IMR-90 (cell line): ENCODE results near the gene GRID1. TPM values are rescaled to one million over a fixed set of nuclear protein-coding genes. Genes with fewer than 3 reads are reported as not detected.

ENCODE experiments used
- ATAC-seq: fragments of 200-7000 bp; cut with Tn5 transposase; 2 replicates; pipeline ENCODE4 v1.9.1; 2020; ENCODE audit warnings: low read depth, mild to moderate bottlenecking, moderate library complexity
- BruUV-seq: library from RNA; stranded (reverse); fragments of 400-500 nt; replicated peaks from 2 replicates; lab custom pipeline; 2021; lab: Mats Ljungman, UMichigan
- CTCF ChIA-PET: fragments of 300-600 bp; formaldehyde crosslinking; extraction: SDS; loops from one replicate; lab custom pipeline; 2021; ENCODE audit warnings: antibody characterized with exemption; lab: Yijun Ruan, JAX
- POLR2A ChIA-PET: fragments of 300-600 bp; sonication (Branson Sonifier 250); formaldehyde crosslinking; loops from one replicate; lab custom pipeline; 2022; ENCODE audit warnings: antibody characterized with exemption; ENCODE audit not compliant: unreplicated experiment; lab: Charles Lee
- DNase-seq: peaks from one replicate; pipeline ENCODE4 v3.0.0; 2013
- H2AFZ ChIP-seq: replicated peaks from 2 replicates; pipeline ENCODE3; 2013; ENCODE audit warnings: low read length, mild to moderate bottlenecking; ENCODE audit not compliant: poor library complexity
- H2AK5ac ChIP-seq: 2 replicates; pipeline ENCODE4 v1.6.1; 2013; ENCODE audit warnings: low read depth, low read length, inconsistent platforms
- H2AK9ac ChIP-seq: replicated peaks from 2 replicates; pipeline ENCODE3; 2013; ENCODE audit warnings: mild to moderate bottlenecking, low read depth, low read length, moderate library complexity; ENCODE audit not compliant: poor library complexity
- H2BK120ac ChIP-seq: 2 replicates; pipeline ENCODE4 v1.6.1; 2013; ENCODE audit warnings: low read depth, low read length, inconsistent platforms
- H2BK15ac ChIP-seq: 3 replicates; pipeline ENCODE4 v1.6.1; 2013; ENCODE audit warnings: low read depth, low read length, inconsistent platforms
- H2BK20ac ChIP-seq: 2 replicates; pipeline ENCODE4 v1.6.1; 2013; ENCODE audit warnings: low read depth, mild to moderate bottlenecking, inconsistent platforms, low read length, moderate library complexity
- H2BK5ac ChIP-seq: 2 replicates; pipeline ENCODE4 v1.6.1; 2013; ENCODE audit warnings: mild to moderate bottlenecking, low read depth, low read length, inconsistent platforms; ENCODE audit not compliant: poor library complexity, severe bottlenecking
- H3K14ac ChIP-seq: replicated peaks from 2 replicates; pipeline ENCODE4 v1.6.1; 2013; ENCODE audit warnings: low read depth, low read length, inconsistent platforms
- H3K18ac ChIP-seq: 2 replicates; pipeline ENCODE4 v1.6.1; 2013; ENCODE audit warnings: low read depth, low read length, control low read depth
- H3K23ac ChIP-seq: 2 replicates; pipeline ENCODE4 v1.6.1; 2013; ENCODE audit warnings: low read depth, low read length, inconsistent platforms
- H3K27ac ChIP-seq: 2 replicates; pipeline ENCODE4 v1.5.1; 2013; ENCODE audit warnings: mild to moderate bottlenecking, control low read depth, low read length; ENCODE audit not compliant: insufficient read depth
- H3K27me3 ChIP-seq: 2 replicates; pipeline ENCODE4 v1.6.1; 2013; ENCODE audit warnings: low read length; ENCODE audit not compliant: control insufficient read depth, insufficient read depth
- H3K36me3 ChIP-seq: 2 replicates; pipeline ENCODE4 v1.6.1; 2013; ENCODE audit warnings: low read length, mixed read lengths; ENCODE audit not compliant: control insufficient read depth, insufficient read depth
- H3K4ac ChIP-seq: 2 replicates; pipeline ENCODE4 v1.6.1; 2013; ENCODE audit warnings: low read depth, low read length, inconsistent platforms
- H3K4me1 ChIP-seq: 2 replicates; pipeline ENCODE4 v1.6.1; 2013; ENCODE audit warnings: low read length, mixed read lengths; ENCODE audit not compliant: control insufficient read depth, insufficient read depth
- H3K4me2 ChIP-seq: 2 replicates; pipeline ENCODE4 v1.6.1; 2013; ENCODE audit warnings: low read depth, mild to moderate bottlenecking, control low read depth, low read length, moderate library complexity
- H3K4me3 ChIP-seq: 2 replicates; pipeline ENCODE4 v1.5.1; 2013; ENCODE audit warnings: low read depth, mild to moderate bottlenecking, control low read depth, low read length, moderate library complexity; ENCODE audit not compliant: insufficient read depth
- H3K56ac ChIP-seq: 2 replicates; pipeline ENCODE4 v1.6.1; 2013; ENCODE audit warnings: low read length, inconsistent platforms; ENCODE audit not compliant: insufficient read depth; ENCODE audit errors: extremely low read depth
- H3K79me1 ChIP-seq, 2 experiments: 2 replicates each; pipeline ENCODE4 v1.6.1; 2013; ENCODE audit warnings: low read length in 2 of 2, inconsistent platforms in 1 of 2, low read depth in 1 of 2
- H3K9ac ChIP-seq: 2 replicates; pipeline ENCODE4 v1.6.1; 2013; ENCODE audit warnings: low read depth, low read length, control low read depth
- H3K9me1 ChIP-seq: 2 replicates; pipeline ENCODE4 v1.6.1; 2013; ENCODE audit warnings: low read length, inconsistent platforms; ENCODE audit not compliant: insufficient read depth
- H3K9me3 ChIP-seq: 2 replicates; pipeline ENCODE4 v1.6.1; 2013; ENCODE audit warnings: low read length; ENCODE audit not compliant: control insufficient read depth, insufficient read depth
- H4K20me1 ChIP-seq: 2 replicates; pipeline ENCODE4 v1.6.1; 2013; ENCODE audit warnings: low read length, inconsistent platforms; ENCODE audit not compliant: insufficient read depth
- H4K5ac ChIP-seq: 2 replicates; pipeline ENCODE4 v1.6.1; 2013; ENCODE audit warnings: mild to moderate bottlenecking, low read depth, low read length, control low read depth
- H4K8ac ChIP-seq, 2 experiments: 2 replicates each; pipeline ENCODE4 v1.6.1; 2013; ENCODE audit warnings: low read depth in 2 of 2, low read length in 2 of 2, control low read depth in 1 of 2, inconsistent platforms in 1 of 2
- H4K91ac ChIP-seq: 2 replicates; pipeline ENCODE4 v1.6.1; 2013; ENCODE audit warnings: low read depth, low read length, inconsistent platforms; ENCODE audit not compliant: insufficient read depth
- FOS ChIP-seq: fragments of 150-350 bp; IDR thresholded peaks from 2 replicates; pipeline ENCODE4 v1.6.1; 2016; ENCODE audit warnings: low read depth, low read length
- NFE2L2 ChIP-seq: fragments of 150-350 bp; IDR thresholded peaks from 2 replicates; pipeline ENCODE4 v1.6.1; 2016; ENCODE audit warnings: low read depth, mild to moderate bottlenecking, low read length
- WGBS, 2 experiments: methylation state at CpG; one replicate each; pipeline versions ENCODE4 v1.1.5 to v1.1.7; 2013; ENCODE audit warnings: missing lambda C conversion rate in 2 of 2; ENCODE audit not compliant: insufficient read length in 1 of 2; ENCODE audit errors: extremely low coverage in 2 of 2; 5-methylcytosine and 5-hydroxymethylcytosine counted together
- dilution Hi-C: fragments of 300-500 bp; cut with HindIII; formaldehyde crosslinking; loops from one replicate; pipeline ENCODE4 v1.14.3; 2018; ENCODE audit warnings: low sequenced_read_pairs; ENCODE audit not compliant: unreplicated experiment
- in situ Hi-C: fragments of 300-500 bp; cut with MboI; formaldehyde crosslinking; loops from 3 replicates; pipeline ENCODE4 v1.14.3; 2019; ENCODE audit warnings: low sequenced_read_pairs, inconsistent platforms, mixed read lengths
- intact Hi-C: fragments of 100-400 bp; cut with micrococcal nuclease; formaldehyde crosslinking; loops from 2 replicates; pipeline ENCODE4 v1.10.0; 2022
- polyA plus RNA-seq, 3 experiments: library from polyadenylated mRNA; depleted of rRNA; stranded (reverse); fragments of >200 nt; gene quantifications; 2 replicates each; pipeline ENCODE4 v1.2.3, GENCODE V29; 2012; ENCODE audit warnings: low replicate concordance in 1 of 3
- total RNA-seq: library from RNA; depleted of rRNA; stranded (reverse); fragments of >200 nt; gene quantifications from 2 replicates; pipeline ENCODE4 v1.2.3, GENCODE V29; 2012
- TF ChIP-seq, protein P1 (sequence below): fragments of 150-350 bp; IDR thresholded peaks from 2 replicates; pipeline ENCODE4 v1.6.1; 2016; ENCODE audit warnings: low read depth, mild to moderate bottlenecking, low read length, moderate library complexity, borderline replicate concordance
- TF ChIP-seq, protein P2 (sequence below): fragments of 150-350 bp; IDR thresholded peaks from 2 replicates; pipeline ENCODE4 v1.6.1; 2017; ENCODE audit warnings: mild to moderate bottlenecking, antibody characterized with exemption, low read length, low read depth

GRID1 gene
- total and polyA plus RNA-seq, 2 of the 4 experiments (the other 2 are of a cell fraction) = not detected

DNA sequence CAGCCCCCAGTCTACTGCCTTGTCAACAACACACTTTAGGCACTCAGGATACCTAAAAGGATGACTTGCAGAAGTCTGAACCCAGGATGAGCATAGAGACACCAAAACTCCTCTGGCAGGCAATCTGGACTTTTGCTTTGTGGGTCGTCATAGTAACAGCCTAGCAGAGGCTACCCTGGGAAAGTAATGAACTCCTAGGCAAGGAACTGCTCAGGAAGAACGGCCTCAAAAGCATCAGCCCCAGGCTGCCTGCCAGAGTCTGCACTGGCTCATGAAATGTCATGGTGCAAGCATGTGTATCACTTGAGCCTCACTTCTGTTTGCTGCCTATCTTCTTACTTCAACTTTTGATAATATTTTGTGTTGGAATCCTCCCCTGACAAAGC is 715.1 kb downstream of the GRID1 start:
- CTCF ChIA-PET = no interaction called here
- no peak overlapping the region for H4K5ac ChIP-seq

More for the DNA sequence above, 715.1 kb downstream of the GRID1 start:
- no peak overlapping the region for H2AK9ac ChIP-seq
- H3K9me1 ChIP-seq = no peaks in the 10 kb centered on the region
- H3K9me3 ChIP-seq = peaks cover 35% of the 10 kb centered on the region
- ATAC-seq (no peak), DNase-seq (no peak)
- no peak overlapping the region for H3K23ac ChIP-seq
- H3K14ac ChIP-seq = no peak overlapping the region
- H3K4me1 ChIP-seq = no peaks in the 10 kb centered on the region
- in situ Hi-C loops = no loop called here
- H3K9ac ChIP-seq = no peak overlapping the region
- no peak overlapping the region for H3K27ac ChIP-seq
- H2AFZ ChIP-seq = no peak overlapping the region
- H3K18ac ChIP-seq = no peak overlapping the region
- no peak overlapping the region for H2BK15ac ChIP-seq
- H3K36me3 ChIP-seq = no peaks in the 10 kb centered on the region
- no peaks in the 10 kb centered on the region for H3K79me1 ChIP-seq
- POLR2A ChIA-PET = no interaction called here
- H3K4ac ChIP-seq = no peak overlapping the region
- no peak overlapping the region for H3K4me3 ChIP-seq
- no peak overlapping the region for H4K91ac ChIP-seq
- H4K8ac ChIP-seq = no peak overlapping the region
- H4K20me1 ChIP-seq = no peaks in the 10 kb centered on the region
- no peak overlapping the region for H2BK120ac ChIP-seq
- whole genome bisulfite sequencing, 2 experiments = no CpG with 5 or more reads among the region's 2 CpGs
- H3K4me2 ChIP-seq = no peak overlapping the region
- TF ChIP-seq, protein P1, sequence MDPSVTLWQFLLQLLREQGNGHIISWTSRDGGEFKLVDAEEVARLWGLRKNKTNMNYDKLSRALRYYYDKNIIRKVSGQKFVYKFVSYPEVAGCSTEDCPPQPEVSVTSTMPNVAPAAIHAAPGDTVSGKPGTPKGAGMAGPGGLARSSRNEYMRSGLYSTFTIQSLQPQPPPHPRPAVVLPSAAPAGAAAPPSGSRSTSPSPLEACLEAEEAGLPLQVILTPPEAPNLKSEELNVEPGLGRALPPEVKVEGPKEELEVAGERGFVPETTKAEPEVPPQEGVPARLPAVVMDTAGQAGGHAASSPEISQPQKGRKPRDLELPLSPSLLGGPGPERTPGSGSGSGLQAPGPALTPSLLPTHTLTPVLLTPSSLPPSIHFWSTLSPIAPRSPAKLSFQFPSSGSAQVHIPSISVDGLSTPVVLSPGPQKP = no peak
- TF ChIP-seq FOS (no peak), NFE2L2 (no peak)
- TF ChIP-seq, protein P2, sequence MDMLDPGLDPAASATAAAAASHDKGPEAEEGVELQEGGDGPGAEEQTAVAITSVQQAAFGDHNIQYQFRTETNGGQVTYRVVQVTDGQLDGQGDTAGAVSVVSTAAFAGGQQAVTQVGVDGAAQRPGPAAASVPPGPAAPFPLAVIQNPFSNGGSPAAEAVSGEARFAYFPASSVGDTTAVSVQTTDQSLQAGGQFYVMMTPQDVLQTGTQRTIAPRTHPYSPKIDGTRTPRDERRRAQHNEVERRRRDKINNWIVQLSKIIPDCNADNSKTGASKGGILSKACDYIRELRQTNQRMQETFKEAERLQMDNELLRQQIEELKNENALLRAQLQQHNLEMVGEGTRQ = no peak
- intact Hi-C loops = no loop called here
- no peak overlapping the region for H2BK20ac ChIP-seq
- H2BK5ac ChIP-seq = no peak overlapping the region
- H2AK5ac ChIP-seq = no peak overlapping the region
- dilution Hi-C loops = no loop called here
- H3K56ac ChIP-seq = no peak overlapping the region
- H3K27me3 ChIP-seq = no peaks in the 10 kb centered on the region
- BruUV-seq = no TSS peak
